ENCODE measurements around the gene DUOXA1. TPM values are rescaled to one million over a fixed set of nuclear protein-coding genes. Genes with fewer than 3 reads are reported as not detected.

Gene DUOXA1
- total RNA-seq, 1 donor from 2014 or later = 3.2 TPM

- no peak for TF ChIP-seq CTCF (conservative IDR thresholded peaks at IDR 0.05)
- H3K27me3 Mint-ChIP-seq = peaks cover 38% of the 10 kb centered on the region
- H3K9me3 Mint-ChIP-seq = no peaks in the 10 kb centered on the region
- no peaks in the 10 kb centered on the region for H3K4me1 Mint-ChIP-seq (ENCODE audit: unreplicated experiment)
- H3K4me3 Mint-ChIP-seq = no peak overlapping the region
- no peak for DNase-seq (ENCODE audit: extremely low spot score, unreplicated experiment)
- no peaks in the 10 kb centered on the region for H3K36me3 Mint-ChIP-seq
- H3K27ac Mint-ChIP-seq = no peak overlapping the region
These were observed 35.3 kb downstream of the DUOXA1 start for GRCh38 chr15:45094358-45094730.

- no peak overlapping the region for H3K4me3 Mint-ChIP-seq
- H3K27me3 Mint-ChIP-seq = peaks cover 38% of the 10 kb centered on the region
- no peak for DNase-seq (ENCODE audit: extremely low spot score, unreplicated experiment)
- H3K9me3 Mint-ChIP-seq = no peaks in the 10 kb centered on the region
- H3K4me1 Mint-ChIP-seq (ENCODE audit: unreplicated experiment) = no peaks in the 10 kb centered on the region
- no peaks in the 10 kb centered on the region for H3K36me3 Mint-ChIP-seq
- TF ChIP-seq CTCF (conservative IDR thresholded peaks at IDR 0.05) = no peak
- no peak overlapping the region for H3K27ac Mint-ChIP-seq
These were observed 35.9 kb downstream of the DUOXA1 start for GRCh38 chr15:45093622-45094357.

- H3K4me1 Mint-ChIP-seq (ENCODE audit: unreplicated experiment) = no peaks in the 10 kb centered on the region
- no peak overlapping the region for H3K27ac Mint-ChIP-seq
- TF ChIP-seq CTCF (conservative IDR thresholded peaks at IDR 0.05) = no peak
- DNase-seq (ENCODE audit: extremely low spot score, unreplicated experiment) = no peak
- H3K36me3 Mint-ChIP-seq = no peaks in the 10 kb centered on the region
- no peak overlapping the region for H3K4me3 Mint-ChIP-seq
- no peaks in the 10 kb centered on the region for H3K9me3 Mint-ChIP-seq
- peaks cover 39% of the 10 kb centered on the region for H3K27me3 Mint-ChIP-seq
These were observed 36.7 kb downstream of the DUOXA1 start for GRCh38 chr15:45093013-45093412.

GRCh38 chr15:45091576-45091975, 38.1 kb downstream of the DUOXA1 start:
- Mint-ChIP-seq H3K4me3 (no peak overlapping the region), H3K4me1 (ENCODE audit: unreplicated experiment) (no peaks in the 10 kb centered on the region), H3K27ac (no peak overlapping the region), H3K27me3 (peaks cover 52% of the 10 kb centered on the region), H3K9me3 (no peaks in the 10 kb centered on the region), H3K36me3 (no peaks in the 10 kb centered on the region)
- DNase-seq (ENCODE audit: extremely low spot score, unreplicated experiment) = no peak
- no peak for TF ChIP-seq CTCF (conservative IDR thresholded peaks at IDR 0.05)

- no peak for TF ChIP-seq CTCF (conservative IDR thresholded peaks at IDR 0.05)
- Mint-ChIP-seq H3K4me1 (ENCODE audit: unreplicated experiment) (no peaks in the 10 kb centered on the region), H3K4me3 (no peak overlapping the region), H3K27me3 (peaks cover 52% of the 10 kb centered on the region), H3K9me3 (no peaks in the 10 kb centered on the region), H3K36me3 (no peaks in the 10 kb centered on the region), H3K27ac (no peak overlapping the region)
- DNase-seq (ENCODE audit: extremely low spot score, unreplicated experiment) = no peak
These were observed 38.5 kb downstream of the DUOXA1 start for GRCh38 chr15:45091161-45091560.
